Mesodermal cell (in vitro differentiated cells): ENCODE data around the gene ARV1. TPM values are rescaled to one million over a fixed set of nuclear protein-coding genes. Genes with fewer than 3 reads are reported as not detected.

ENCODE experiments used
- H3K27ac ChIP-seq: 2 replicates; pipeline ENCODE4 v1.7.0; 2013; ENCODE audit warnings: mild to moderate bottlenecking, low read depth, low read length, moderate library complexity; ENCODE audit not compliant: severe bottlenecking
- H3K36me3 ChIP-seq: 2 replicates; pipeline ENCODE4 v1.7.1; 2013; ENCODE audit warnings: mild to moderate bottlenecking, low read length, moderate library complexity; ENCODE audit not compliant: control insufficient read depth, insufficient read depth
- H3K4me1 ChIP-seq: one replicate; pipeline ENCODE4 v1.7.1; 2013; ENCODE audit warnings: mild to moderate bottlenecking, low read length; ENCODE audit not compliant: insufficient read depth, control insufficient read depth, poor library complexity, severe bottlenecking
- H3K4me3 ChIP-seq: 2 replicates; pipeline ENCODE4 v1.7.0; 2013; ENCODE audit warnings: low read length, control low read depth, mild to moderate bottlenecking; ENCODE audit not compliant: insufficient read depth, poor library complexity, severe bottlenecking; ENCODE audit errors: extremely low read depth
- H3K9me3 ChIP-seq: 2 replicates; pipeline ENCODE4 v1.7.1; 2013; ENCODE audit warnings: mild to moderate bottlenecking, low read length, moderate library complexity; ENCODE audit not compliant: control insufficient read depth
- WGBS, 2 experiments: methylation state at CpG; one replicate each; pipeline ENCODE4 v1.1.5; 2013; ENCODE audit warnings: missing lambda C conversion rate in 2 of 2; ENCODE audit not compliant: insufficient coverage in 2 of 2; 5-methylcytosine and 5-hydroxymethylcytosine counted together
- polyA plus RNA-seq, 2 experiments: library from polyadenylated mRNA; stranded (reverse); fragments of 50-300 nt; gene quantifications; one replicate each; pipeline ENCODE4 v1.2.3, GENCODE V29; 2013

The ARV1 gene
- polyA plus RNA-seq (2013, experiment 1 of 2): 12.2 TPM
- polyA plus RNA-seq (2013, experiment 2 of 2): 16.2 TPM

GRCh38 chr1:230978491-230979388 is at the start of gene ARV1, which contains the start of gene TTC13:
ARV1 (plus strand) TSS chr1:230979094; CDS start chr1:230979106, 12 bp downstream.
TTC13 (minus strand) TSS chr1:230978861; CDS start chr1:230978830, 31 bp downstream.
- WGBS, 2 experiments: 0% methylated on average over 59 to 60 of the region's 79 CpGs
- Histone ChIP-seq H3K4me3 (peak within 1 kb of the TSS; percentile 59), H3K9me3 (no peaks in the 10 kb centered on the region), H3K27ac (no peak within 1 kb of the TSS), H3K4me1 (peaks cover 10% of the 10 kb centered on the region), H3K36me3 (peaks cover 9% of the 10 kb centered on the region)

- Histone ChIP-seq H3K4me1 (no peaks in the 10 kb centered on the region), H3K9me3 (no peaks in the 10 kb centered on the region), H3K27ac (no peak overlapping the region), H3K4me3 (no peak overlapping the region), H3K36me3 (peaks cover 7% of the 10 kb centered on the region)
- 83 to 100% methylated on average over 2 to 3 of the region's 3 CpGs for WGBS, 2 experiments
Observed at GRCh38 chr1:230930986-230931385, 47.9 kb upstream of the ARV1 start.

GRCh38 chr1:230935852-230936251 is 43.0 kb upstream of the ARV1 start:
- no peak overlapping the region for H3K27ac ChIP-seq
- H3K9me3 ChIP-seq: no peaks in the 10 kb centered on the region
- H3K4me1 ChIP-seq: no peaks in the 10 kb centered on the region
- no peaks in the 10 kb centered on the region for H3K36me3 ChIP-seq
- no peak overlapping the region for H3K4me3 ChIP-seq
- 96 to 100% methylated on average over 1 to 4 of the region's 6 CpGs for WGBS, 2 experiments

- Histone ChIP-seq H3K4me1 (no peaks in the 10 kb centered on the region), H3K9me3 (no peaks in the 10 kb centered on the region), H3K36me3 (no peaks in the 10 kb centered on the region), H3K27ac (no peak overlapping the region), H3K4me3 (no peak overlapping the region)
- 80 to 100% methylated on average over 1 of the region's 5 CpGs for WGBS, 2 experiments
Observed at GRCh38 chr1:230936475-230936874, 42.4 kb upstream of the ARV1 start.

- Histone ChIP-seq H3K4me1 (no peaks in the 10 kb centered on the region), H3K4me3 (no peak overlapping the region), H3K36me3 (no peaks in the 10 kb centered on the region), H3K27ac (no peak overlapping the region), H3K9me3 (no peaks in the 10 kb centered on the region)
- WGBS, 2 experiments: 89% methylated on average over 1 of the region's 2 CpGs; no CpG with 5 or more reads in 1 of the 2 experiments
Observed at GRCh38 chr1:230937371-230937770, 41.5 kb upstream of the ARV1 start.

- no peak overlapping the region for H3K4me3 ChIP-seq
- no peaks in the 10 kb centered on the region for H3K4me1 ChIP-seq
- no peaks in the 10 kb centered on the region for H3K36me3 ChIP-seq
- H3K27ac ChIP-seq: no peak overlapping the region
- WGBS, 2 experiments: 85 to 90% methylated on average over 1 of the region's 2 CpGs
- no peaks in the 10 kb centered on the region for H3K9me3 ChIP-seq
Observed at GRCh38 chr1:230938924-230939368, 39.9 kb upstream of the ARV1 start.

- 96 to 97% methylated on average over 3 to 4 of the region's 4 CpGs for WGBS, 2 experiments
Observed at GRCh38 chr1:230939806-230940489, 38.9 kb upstream of the ARV1 start.

GRCh38 chr1:230940848-230941247 is 38.0 kb upstream of the ARV1 start:
- WGBS, 2 experiments: no CpG with 5 or more reads among the region's 1 CpG
- Histone ChIP-seq H3K36me3 (no peaks in the 10 kb centered on the region), H3K27ac (no peak overlapping the region), H3K4me1 (no peaks in the 10 kb centered on the region), H3K9me3 (no peaks in the 10 kb centered on the region), H3K4me3 (no peak overlapping the region)

More at GRCh38 chr1:230939806-230940489, 38.9 kb upstream of the ARV1 start:
- H3K4me1 ChIP-seq: no peaks in the 10 kb centered on the region
- H3K4me3 ChIP-seq: no peak overlapping the region
- H3K9me3 ChIP-seq: no peaks in the 10 kb centered on the region
- no peak overlapping the region for H3K27ac ChIP-seq
- no peaks in the 10 kb centered on the region for H3K36me3 ChIP-seq

GRCh38 chr1:230943048-230943593 is 35.8 kb upstream of the ARV1 start:
- no CpG with 5 or more reads among the region's 2 CpGs for WGBS, 2 experiments
- no peaks in the 10 kb centered on the region for H3K36me3 ChIP-seq

GRCh38 chr1:230948301-230948700 is 30.6 kb upstream of the ARV1 start:
- Histone ChIP-seq H3K36me3 (no peaks in the 10 kb centered on the region), H3K4me3 (no peak overlapping the region), H3K4me1 (no peaks in the 10 kb centered on the region), H3K27ac (no peak overlapping the region), H3K9me3 (no peaks in the 10 kb centered on the region)
- WGBS, 2 experiments: no CpG with 5 or more reads among the region's 1 CpG

More at GRCh38 chr1:230943048-230943593, 35.8 kb upstream of the ARV1 start:
- no peak overlapping the region for H3K27ac ChIP-seq
- no peaks in the 10 kb centered on the region for H3K4me1 ChIP-seq
- H3K9me3 ChIP-seq: no peaks in the 10 kb centered on the region
- H3K4me3 ChIP-seq: no peak overlapping the region
